ENCODE data around the gene LMAN1L.

Gene LMAN1L

GRCh38 chr15:74869726-74870407, 57.2 kb downstream of the LMAN1L start:
- H3K4me1 ChIP-seq (ENCODE audit: insufficient read depth, low read length), result peaks cover 19% of the 10 kb centered on the region
- peaks cover 5% of the 10 kb centered on the region; the same call in 1 of the 2 replicates for H3K9me3 ChIP-seq (ENCODE audit: control insufficient read depth, insufficient read depth, low read length)
- no peak overlapping the region for H3K9ac ChIP-seq (ENCODE audit: low read depth, low read length)
- 0 out of 2 replicates have a peak, but pooled peaks cover 2% of the 10 kb centered on the region for H3K36me3 ChIP-seq (ENCODE audit: insufficient read depth, low read length)

- peaks cover 5% of the 10 kb centered on the region; the same call in 1 of the 2 replicates for H3K9me3 ChIP-seq (ENCODE audit: control insufficient read depth, insufficient read depth, low read length)
- H3K4me1 ChIP-seq (ENCODE audit: insufficient read depth, low read length), result peaks cover 19% of the 10 kb centered on the region
- H3K9ac ChIP-seq (ENCODE audit: low read depth, low read length), result no peak overlapping the region; the same call in 1 of the 2 replicates
- H3K36me3 ChIP-seq (ENCODE audit: insufficient read depth, low read length), result 0 out of 2 replicates have a peak, but pooled peaks cover 2% of the 10 kb centered on the region
Measured at GRCh38 chr15:74870436-74871215, 58.0 kb downstream of the LMAN1L start.

- H3K4me1 ChIP-seq (ENCODE audit: insufficient read depth, low read length), result peaks cover 14% of the 10 kb centered on the region
- H3K36me3 ChIP-seq (ENCODE audit: insufficient read depth, low read length), result 0 out of 2 replicates have a peak, but pooled peaks cover under 1% of the 10 kb centered on the region
- peak overlapping the region; percentile 84 for H3K9ac ChIP-seq (ENCODE audit: low read depth, low read length)
- peaks cover 5% of the 10 kb centered on the region; the same call in 1 of the 2 replicates for H3K9me3 ChIP-seq (ENCODE audit: control insufficient read depth, insufficient read depth, low read length)
Measured at GRCh38 chr15:74872702-74873035, 60.0 kb downstream of the LMAN1L start.

- H3K9ac ChIP-seq (ENCODE audit: low read depth, low read length), result peak within 1 kb of the TSS; percentile 84
- H3K9me3 ChIP-seq (ENCODE audit: control insufficient read depth, insufficient read depth, low read length), result no peaks in the 10 kb centered on the region
- no peaks in the 10 kb centered on the region for H3K36me3 ChIP-seq (ENCODE audit: insufficient read depth, low read length)
- H3K4me1 ChIP-seq (ENCODE audit: insufficient read depth, low read length), result peaks cover 14% of the 10 kb centered on the region
Measured at GRCh38 chr15:74873036-74873755, 60.6 kb downstream of the LMAN1L start, which contains the start of gene SCAMP2. Gene SCAMP2 (minus strand): TSS chr15:74873365. CDS start chr15:74873255, 110 bp downstream.

- peak overlapping the region; percentile 67; the same call in 1 of the 2 replicates for H3K9ac ChIP-seq (ENCODE audit: low read depth, low read length)
Measured at GRCh38 chr15:74873756-74874424, 61.3 kb downstream of the LMAN1L start.

More at GRCh38 chr15:74873756-74874424, 61.3 kb downstream of the LMAN1L start:
- Histone ChIP-seq H3K36me3 (ENCODE audit: insufficient read depth, low read length) (no peaks in the 10 kb centered on the region), H3K4me1 (ENCODE audit: insufficient read depth, low read length) (peaks cover 14% of the 10 kb centered on the region), H3K9me3 (ENCODE audit: control insufficient read depth, insufficient read depth, low read length) (no peaks in the 10 kb centered on the region)

Measured in ES-I3 (cell line).